ENCODE data around the gene PHF21A. TPM values are rescaled to one million over a fixed set of nuclear protein-coding genes. Genes with fewer than 3 reads are reported as not detected.

The PHF21A gene
- total RNA-seq, 4 donors from 2014 or later: 28.5 to 53.9 (median 42.2) TPM

- Histone ChIP-seq H3K4me1 (peaks cover 4 to 21% (median 5%) of the 10 kb centered on the region in 3 donors), H3K27me3 (no peaks in the 10 kb centered on the region), H3K36me3 (no peaks in the 10 kb centered on the region), H3K9me3 (no peaks in the 10 kb centered on the region), H3K4me3 (no peak overlapping the region), H3K27ac (no peak overlapping the region)
- TF ChIP-seq CTCF (IDR thresholded peaks at IDR 0.05) (no peak), EP300 (IDR thresholded peaks at IDR 0.05) (no peak), POLR2A (IDR thresholded peaks at IDR 0.05) (no peak), POLR2AphosphoS5 (IDR thresholded peaks at IDR 0.05) (no peak)
- ATAC-seq: no peak
- 82 to 95% methylated on average over 2 to 3 of the region's 3 CpGs for WGBS, 2 donors (ENCODE audit: low coverage in 1 of 2)
These were observed 82.7 kb downstream of the PHF21A start for GRCh38 chr11:46038529-46038928.

DNA sequence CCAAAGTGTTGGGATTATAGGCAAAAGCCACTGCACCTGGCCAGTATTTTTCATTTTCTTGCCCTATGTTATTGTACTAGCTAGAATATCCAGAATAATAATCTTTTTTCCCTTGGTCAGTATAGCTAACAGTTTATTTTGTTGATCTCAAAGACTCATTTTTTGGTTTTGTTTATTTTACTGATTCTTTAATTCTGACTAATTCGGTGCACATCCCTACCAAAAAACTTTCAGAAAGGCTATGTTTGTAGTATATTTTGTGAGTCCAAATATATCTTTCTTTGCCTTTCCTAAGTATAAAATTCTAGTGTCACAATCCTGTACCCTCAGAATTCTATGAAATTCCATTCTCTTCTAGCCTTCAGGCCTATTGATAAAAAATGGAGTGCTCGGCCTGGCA lies 84.3 kb downstream of the PHF21A start:
- 67 to 77% methylated on average over 2 of the region's 2 CpGs for WGBS, 2 donors (ENCODE audit: low coverage in 1 of 2)
- no peaks in the 10 kb centered on the region for H3K27me3 ChIP-seq
- H3K36me3 ChIP-seq: no peaks in the 10 kb centered on the region
- TF ChIP-seq POLR2A (IDR thresholded peaks at IDR 0.05) (no peak), EP300 (IDR thresholded peaks at IDR 0.05) (no peak), POLR2AphosphoS5 (IDR thresholded peaks at IDR 0.05) (no peak), CTCF (IDR thresholded peaks at IDR 0.05) (no peak)
- no peak for ATAC-seq
- no peak overlapping the region for H3K4me3 ChIP-seq
- peaks cover 4 to 17% (median 5%) of the 10 kb centered on the region in 3 donors for H3K4me1 ChIP-seq
- no peaks in the 10 kb centered on the region for H3K9me3 ChIP-seq
- no peak overlapping the region for H3K27ac ChIP-seq

DNA sequence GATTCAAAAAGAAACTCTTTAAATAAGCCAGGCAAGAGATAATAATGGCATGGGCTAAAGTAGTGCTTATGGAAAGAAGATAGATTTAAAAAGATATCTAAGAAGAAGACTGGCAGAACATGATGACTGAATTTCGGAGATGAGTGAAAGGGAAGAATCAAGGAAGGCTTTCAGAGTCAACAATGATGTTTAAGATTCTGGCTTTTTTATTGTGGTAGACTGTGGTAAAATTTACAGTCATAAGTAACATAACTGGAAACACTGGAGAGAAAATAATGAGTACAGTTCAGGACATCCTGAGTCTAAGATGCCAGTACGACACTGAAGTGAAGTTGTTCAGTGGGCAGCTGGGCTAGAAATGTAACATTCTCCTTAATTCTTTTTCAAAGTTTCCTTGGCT lies 85.2 kb downstream of the PHF21A start:
- no peaks in the 10 kb centered on the region for H3K27me3 ChIP-seq
- 75 to 88% methylated on average over 2 of the region's 2 CpGs for WGBS, 2 donors (ENCODE audit: low coverage in 1 of 2)
- no peaks in the 10 kb centered on the region for H3K9me3 ChIP-seq
- ATAC-seq: no peak
- H3K27ac ChIP-seq: no peak overlapping the region
- H3K4me3 ChIP-seq: no peak overlapping the region
- H3K36me3 ChIP-seq: no peaks in the 10 kb centered on the region
- H3K4me1 ChIP-seq: peaks cover 4 to 27% (median 5%) of the 10 kb centered on the region in 3 donors
- no peak for TF ChIP-seq EP300 (IDR thresholded peaks at IDR 0.05)
- no peak for TF ChIP-seq POLR2AphosphoS5 (IDR thresholded peaks at IDR 0.05)
- no peak for TF ChIP-seq CTCF (IDR thresholded peaks at IDR 0.05)
- no peak for TF ChIP-seq POLR2A (IDR thresholded peaks at IDR 0.05)

DNA sequence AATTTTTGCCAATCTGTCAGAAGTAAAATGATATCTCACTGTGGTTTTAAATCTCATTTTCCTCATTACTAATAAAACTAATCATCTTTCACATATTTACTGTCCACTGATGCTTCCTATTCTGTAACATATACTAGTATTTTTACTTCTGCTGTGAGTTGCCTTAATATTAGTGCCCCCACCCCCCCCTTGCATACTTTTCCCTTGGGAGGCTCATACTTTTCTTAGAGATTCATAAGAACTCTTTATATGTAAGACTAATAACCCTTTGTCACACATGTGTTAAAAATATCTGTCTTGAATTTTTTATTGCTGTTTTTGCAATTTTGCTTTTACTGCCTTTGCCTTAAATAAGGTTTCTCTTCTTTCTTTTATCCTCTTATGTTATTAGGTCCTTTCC lies 87.2 kb downstream of the PHF21A start:
- no peak overlapping the region for H3K27ac ChIP-seq

More for the DNA sequence above, 87.2 kb downstream of the PHF21A start:
- H3K4me3 ChIP-seq: no peak overlapping the region
- H3K4me1 ChIP-seq: peaks cover 0 to 12% (median 0%) of the 10 kb centered on the region in 3 donors
- H3K36me3 ChIP-seq: no peaks in the 10 kb centered on the region
- no peaks in the 10 kb centered on the region for H3K9me3 ChIP-seq
- TF ChIP-seq CTCF (IDR thresholded peaks at IDR 0.05): no peak
- no peak for TF ChIP-seq POLR2AphosphoS5 (IDR thresholded peaks at IDR 0.05)
- TF ChIP-seq EP300 (IDR thresholded peaks at IDR 0.05): no peak
- TF ChIP-seq POLR2A (IDR thresholded peaks at IDR 0.05): no peak
- ATAC-seq: no peak
- H3K27me3 ChIP-seq: no peaks in the 10 kb centered on the region

All from gastroesophageal sphincter (tissue), 4 donors.